Hypothalamus (tissue), 51 donors: ENCODE measurements around the gene PLCG2.
"Not testable (repeated sequence)": the region's sequence is repeated elsewhere in the genome, so short reads cannot be mapped to it uniquely, and the experiment has no call there.

ENCODE experiments used
- DNase-seq, 51 donors: peaks; one replicate each; lab custom pipeline; 2025; lab: John Stamatoyannopoulos, UW

PLCG2 gene

GRCh38 chr16:81873206-81873605, 94.1 kb downstream of the PLCG2 start:
- DNase-seq: no peak

- peak in 15 of 51 donors; percentile 1 to 45 (median 8) for DNase-seq
Measured at GRCh38 chr16:81873843-81874752, 95.0 kb downstream of the PLCG2 start.

- no peak for DNase-seq
Measured at GRCh38 chr16:81875461-81875860, 96.4 kb downstream of the PLCG2 start.

- no peak for DNase-seq
Measured at GRCh38 chr16:81876273-81876900, 97.3 kb downstream of the PLCG2 start.

- DNase-seq: not testable (repeated sequence)
Measured at GRCh38 chr16:81877490-81877889, 98.4 kb downstream of the PLCG2 start.

GRCh38 chr16:81878529-81878928, 99.4 kb downstream of the PLCG2 start:
- no peak for DNase-seq

- DNase-seq: no peak
Measured at GRCh38 chr16:81879625-81880024, 100.5 kb downstream of the PLCG2 start.

- DNase-seq: no peak
Measured at GRCh38 chr16:81880816-81881215, 101.7 kb downstream of the PLCG2 start.

- DNase-seq: no peak
Measured at GRCh38 chr16:81881228-81881627, 102.1 kb downstream of the PLCG2 start.

GRCh38 chr16:81882559-81882958, 103.5 kb downstream of the PLCG2 start:
- no peak for DNase-seq

GRCh38 chr16:81883235-81883634, 104.1 kb downstream of the PLCG2 start:
- no peak for DNase-seq

GRCh38 chr16:81885976-81886586, 107.0 kb downstream of the PLCG2 start:
- no peak for DNase-seq

- DNase-seq: no peak
Measured at GRCh38 chr16:81888520-81889394, 109.7 kb downstream of the PLCG2 start.

GRCh38 chr16:81891736-81892364, 112.8 kb downstream of the PLCG2 start:
- no peak for DNase-seq

GRCh38 chr16:81894592-81894991, 115.5 kb downstream of the PLCG2 start:
- no peak for DNase-seq

- no peak for DNase-seq
Measured at GRCh38 chr16:81896902-81897301, 117.8 kb downstream of the PLCG2 start.

- no peak for DNase-seq
Measured at GRCh38 chr16:81899601-81900000, 120.5 kb downstream of the PLCG2 start.

- DNase-seq: no peak
Measured at GRCh38 chr16:81900014-81900413, 120.9 kb downstream of the PLCG2 start.

GRCh38 chr16:81900456-81900855, 121.4 kb downstream of the PLCG2 start:
- DNase-seq: no peak

- no peak for DNase-seq
Measured at GRCh38 chr16:81901484-81901883, 122.4 kb downstream of the PLCG2 start.
